GM23338 (cell line): ENCODE measurements around the gene PARL. TPM values are rescaled to one million over a fixed set of nuclear protein-coding genes. Genes with fewer than 3 reads are reported as not detected.

Source experiments
- ATAC-seq: fragments of 200-7000 bp; cut with Tn5 transposase; 3 replicates; pipeline ENCODE4 v1.9.1; 2020
- DNase-seq: peaks from one replicate; pipeline ENCODE4 v3.0.0-alpha.2; 2015; ENCODE audit warnings: low spot score
- H2AFZ ChIP-seq: fragments of 200-600 bp; sonication (generic); 2 replicates; pipeline ENCODE4 v1.8.0; 2016; ENCODE audit warnings: antibody characterized with exemption, mild to moderate bottlenecking, moderate library complexity
- H3F3A ChIP-seq: fragments of 200-600 bp; sonication (generic); replicated peaks from 2 replicates; pipeline ENCODE4 v1.8.0; 2017; ENCODE audit warnings: antibody characterized with exemption, mixed run types, low read depth
- H3K27ac ChIP-seq: fragments of 200-600 bp; sonication (generic); 2 replicates; pipeline ENCODE4 v1.6.1; 2016; ENCODE audit warnings: low read depth
- H3K27me3 ChIP-seq: fragments of 200-600 bp; sonication (generic); 2 replicates; pipeline ENCODE4 v1.8.0; 2016; ENCODE audit warnings: mild to moderate bottlenecking, mixed run types, moderate library complexity; ENCODE audit not compliant: insufficient read depth
- H3K36me3 ChIP-seq: fragments of 200-600 bp; sonication (generic); 2 replicates; pipeline ENCODE4 v1.8.0; 2016; ENCODE audit warnings: mild to moderate bottlenecking; ENCODE audit not compliant: insufficient read depth
- H3K4me1 ChIP-seq: fragments of 200-600 bp; sonication (generic); 2 replicates; pipeline ENCODE4 v1.8.0; 2016; ENCODE audit warnings: mild to moderate bottlenecking, moderate library complexity; ENCODE audit not compliant: insufficient read depth
- H3K4me2 ChIP-seq: fragments of 200-600 bp; sonication (generic); 2 replicates; pipeline ENCODE4 v1.7.1; 2017; ENCODE audit warnings: mixed run types
- H3K4me3 ChIP-seq: fragments of 200-600 bp; sonication (generic); 2 replicates; pipeline ENCODE4 v1.6.1; 2016; ENCODE audit warnings: mixed run types
- H3K79me2 ChIP-seq: fragments of 200-600 bp; sonication (generic); replicated peaks from 2 replicates; pipeline ENCODE4 v1.8.0; 2017; ENCODE audit warnings: mild to moderate bottlenecking; ENCODE audit not compliant: insufficient read depth
- H3K9me2 ChIP-seq: fragments of 200-600 bp; sonication (generic); 2 replicates; pipeline ENCODE4 v1.8.0; 2017; ENCODE audit not compliant: insufficient read depth
- H4K20me1 ChIP-seq: fragments of 200-600 bp; sonication (generic); replicated peaks from 2 replicates; pipeline ENCODE4 v1.8.0; 2017; ENCODE audit warnings: mild to moderate bottlenecking; ENCODE audit not compliant: insufficient read depth
- H3K27ac Mint-ChIP-seq: 2 replicates; pipeline ENCODE4 v1.8.0; 2020; ENCODE audit warnings: inconsistent platforms, mild to moderate bottlenecking, moderate library complexity, mixed read lengths
- H3K27me3 Mint-ChIP-seq: 3 replicates; pipeline ENCODE4 v1.8.0; 2022; ENCODE audit warnings: low read depth, mild to moderate bottlenecking, moderate library complexity, mixed read lengths, inconsistent platforms; ENCODE audit not compliant: insufficient read depth, poor library complexity
- H3K36me3 Mint-ChIP-seq: 3 replicates; pipeline ENCODE4 v1.8.0; 2021; ENCODE audit warnings: low read depth, mild to moderate bottlenecking, inconsistent platforms, moderate library complexity, mixed read lengths
- H3K4me1 Mint-ChIP-seq: 3 replicates; pipeline ENCODE4 v1.8.0; 2020; ENCODE audit warnings: mild to moderate bottlenecking, inconsistent platforms, mixed read lengths
- H3K4me3 Mint-ChIP-seq: 3 replicates; pipeline ENCODE4 v1.8.0; 2021; ENCODE audit warnings: moderate library complexity, mild to moderate bottlenecking, inconsistent platforms, mixed read lengths
- H3K9me3 Mint-ChIP-seq: 3 replicates; pipeline ENCODE4 v1.8.0; 2020; ENCODE audit warnings: moderate library complexity, mild to moderate bottlenecking, inconsistent platforms, mixed read lengths
- EZH2phosphoT487 ChIP-seq: fragments of 200-600 bp; sonication (generic); IDR thresholded peaks from one replicate; pipeline ENCODE4 v1.8.1; 2018; ENCODE audit warnings: antibody characterized with exemption; ENCODE audit not compliant: unreplicated experiment
- JUNB ChIP-seq: IDR thresholded peaks from one replicate; pipeline ENCODE4 v1.6.1; 2016; ENCODE audit warnings: antibody characterized with exemption; ENCODE audit not compliant: unreplicated experiment
- NANOG ChIP-seq: IDR thresholded peaks from 2 replicates; pipeline ENCODE4 v1.6.1; 2016; ENCODE audit warnings: antibody characterized with exemption, borderline replicate concordance
- POLR2AphosphoS5 ChIP-seq: IDR thresholded peaks from 2 replicates; pipeline ENCODE4 v1.6.1; 2016; ENCODE audit warnings: antibody characterized with exemption, low read depth
- REST ChIP-seq: IDR thresholded peaks from one replicate; pipeline ENCODE4 v1.6.1; 2018; ENCODE audit warnings: antibody characterized with exemption; ENCODE audit not compliant: unreplicated experiment
- STAT1 ChIP-seq: IDR thresholded peaks from one replicate; pipeline ENCODE4 v1.6.1; 2016; ENCODE audit warnings: antibody characterized with exemption; ENCODE audit not compliant: unreplicated experiment
- ZNF331 ChIP-seq: fragments of 250-450 bp; sonication (Bioruptor Pico); IDR thresholded peaks from 2 replicates; pipeline ENCODE4 v1.5.0; 2020; ENCODE audit warnings: low read depth, mild to moderate bottlenecking, moderate library complexity
- polyA plus RNA-seq: library from polyadenylated mRNA; unstranded; fragments of >200 nt; fragmentation: Nextera tagmentation; extraction: Ambion mirVana; gene quantifications from 2 replicates; pipeline ENCODE4 v1.2.1, GENCODE V29; 2016
- total RNA-seq: library from RNA; depleted of rRNA; stranded (reverse); fragments of >200 nt; shearing (Covaris generic); gene quantifications from 2 replicates; pipeline ENCODE4 v1.2.3, GENCODE V29; 2014

PARL gene
- total and polyA plus RNA-seq, 2 experiments from 2014 or later: 67.5 to 78.7 TPM

GRCh38 chr3:183922421-183922820, 37.7 kb upstream of the PARL start:
- TF ChIP-seq STAT1: no peak
- no peak for TF ChIP-seq EZH2phosphoT487
- no peak for TF ChIP-seq ZNF331
- no peak for TF ChIP-seq NANOG
- ATAC-seq (no peak), DNase-seq (no peak)
- H3K27ac ChIP-seq: no peak overlapping the region
- no peak overlapping the region for H2AFZ ChIP-seq
- Mint-ChIP-seq H3K4me3 (no peak overlapping the region), H3K27ac (no peak overlapping the region), H3K27me3 (peaks cover 3% of the 10 kb centered on the region), H3K36me3 (peaks cover 36% of the 10 kb centered on the region), H3K4me1 (no peaks in the 10 kb centered on the region), H3K9me3 (no peaks in the 10 kb centered on the region)
- no peaks in the 10 kb centered on the region for H3F3A ChIP-seq
- no peak overlapping the region for H3K4me3 ChIP-seq
- H4K20me1 ChIP-seq: peaks cover 5% of the 10 kb centered on the region; the same call in 1 of the 2 replicates
- peaks cover 9% of the 10 kb centered on the region; the same call in 1 of the 2 replicates for H3K36me3 ChIP-seq
- H3K9me2 ChIP-seq: no peaks in the 10 kb centered on the region
- H3K79me2 ChIP-seq: no peaks in the 10 kb centered on the region
- H3K27me3 ChIP-seq: no peaks in the 10 kb centered on the region
- no peak overlapping the region for H3K4me2 ChIP-seq
- no peaks in the 10 kb centered on the region for H3K4me1 ChIP-seq

- peaks cover 9% of the 10 kb centered on the region; the same call in 1 of the 2 replicates for H3K36me3 ChIP-seq
- no peaks in the 10 kb centered on the region for H3K4me1 ChIP-seq
- no peak for TF ChIP-seq JUNB
- no peaks in the 10 kb centered on the region for H3K9me3 Mint-ChIP-seq
- H3K4me3 Mint-ChIP-seq: no peak overlapping the region
- DNase-seq (no peak), ATAC-seq (no peak)
- H3K4me3 ChIP-seq: no peak overlapping the region
- H2AFZ ChIP-seq: no peak overlapping the region
- H3K27me3 ChIP-seq: no peaks in the 10 kb centered on the region
- no peaks in the 10 kb centered on the region for H3K9me2 ChIP-seq
- peaks cover 5% of the 10 kb centered on the region for H3K27me3 Mint-ChIP-seq
- H3K79me2 ChIP-seq: no peaks in the 10 kb centered on the region
- no peak overlapping the region for H3K4me2 ChIP-seq
- H3K27ac Mint-ChIP-seq: no peak overlapping the region
- H4K20me1 ChIP-seq: peaks cover 5% of the 10 kb centered on the region; the same call in 1 of the 2 replicates
- H3K27ac ChIP-seq: no peak overlapping the region
- H3F3A ChIP-seq: no peaks in the 10 kb centered on the region
- H3K36me3 Mint-ChIP-seq: peaks cover 24% of the 10 kb centered on the region
- no peaks in the 10 kb centered on the region for H3K4me1 Mint-ChIP-seq
These were observed 36.4 kb upstream of the PARL start for GRCh38 chr3:183921096-183921495.

GRCh38 chr3:183920416-183920815, 35.7 kb upstream of the PARL start:
- H3K27me3 Mint-ChIP-seq: peaks cover 5% of the 10 kb centered on the region
- Histone ChIP-seq H3K4me2 (no peak overlapping the region), H3K27me3 (no peaks in the 10 kb centered on the region), H3K4me3 (no peak overlapping the region), H4K20me1 (peaks cover 5% of the 10 kb centered on the region; the same call in 1 of the 2 replicates), H3K4me1 (no peaks in the 10 kb centered on the region), H3K79me2 (no peaks in the 10 kb centered on the region), H3K9me2 (no peaks in the 10 kb centered on the region), H2AFZ (no peak overlapping the region), H3F3A (no peaks in the 10 kb centered on the region), H3K27ac (no peak overlapping the region), H3K36me3 (peaks cover 8% of the 10 kb centered on the region; the same call in 1 of the 2 replicates)
- DNase-seq (no peak), ATAC-seq (no peak)
- TF ChIP-seq ZNF331 (no peak), REST (no peak), POLR2AphosphoS5 (no peak)
- no peaks in the 10 kb centered on the region for H3K9me3 Mint-ChIP-seq
- H3K4me1 Mint-ChIP-seq: no peaks in the 10 kb centered on the region
- H3K36me3 Mint-ChIP-seq: peaks cover 23% of the 10 kb centered on the region
- no peak overlapping the region for H3K27ac Mint-ChIP-seq
- no peak overlapping the region for H3K4me3 Mint-ChIP-seq
